Cardiac septum (tissue), 1 donor: ENCODE results near the gene SPRY2. TPM values are rescaled to one million over a fixed set of nuclear protein-coding genes. Genes with fewer than 3 reads are reported as not detected.
"Not testable (repeated sequence)": the region's sequence is repeated elsewhere in the genome, so short reads cannot be mapped to it uniquely, and the experiment has no call there.

Source experiments
- DNase-seq: peaks from one replicate; pipeline ENCODE4 v3.0.0-alpha.2; 2020; ENCODE audit warnings: low spot score
- intact Hi-C: fragments of 100-400 bp; cut with DNase I; formaldehyde crosslinking; loops from one replicate; pipeline ENCODE4 v1.14.0; 2022
- total RNA-seq: library from RNA; stranded (reverse); fragmentation: NEBNext Ultra II Directional; extraction: Animal tissue kit (Norgen Biotek cat#: 25700); gene quantifications from one replicate; pipeline ENCODE4 v1.2.1, GENCODE V29; 2021
- donor health status: DM: no; HTN: no; CAD: no.

Gene SPRY2
- total RNA-seq, 1 donor from 2014 or later: 32.8 TPM

- intact Hi-C loops: loop anchor here (10.0 kb wide), 1 partner anchor 585 kb away; no protein-coding TSS in a partner anchor
- DNase-seq: no peak
Observed at GRCh38 chr13:80359778-80360452, 19.0 kb upstream of the SPRY2 start.

GRCh38 chr13:80359414-80359777 is 18.5 kb upstream of the SPRY2 start:
- intact Hi-C loops: no loop called here
- no peak for DNase-seq

- intact Hi-C loops, DNase-seq: not testable (repeated sequence)
Observed at GRCh38 chr13:80355496-80356094, 14.7 kb upstream of the SPRY2 start.

- intact Hi-C loops: loop anchor here (10.0 kb wide), 1 partner anchor 116 kb away; no protein-coding TSS in a partner anchor
- DNase-seq: no peak
Observed at GRCh38 chr13:80348750-80349149, 7.8 kb upstream of the SPRY2 start.

- intact Hi-C loops: loop anchor here (10.0 kb wide), 1 partner anchor 116 kb away; no protein-coding TSS in a partner anchor
Observed at GRCh38 chr13:80348314-80348713, 7.4 kb upstream of the SPRY2 start.

GRCh38 chr13:80345771-80346510 is 5.0 kb upstream of the SPRY2 start:
- intact Hi-C loops: loop anchor here (10.0 kb wide), 1 partner anchor 119 kb away; no protein-coding TSS in a partner anchor
- DNase-seq: no peak

More at GRCh38 chr13:80348314-80348713, 7.4 kb upstream of the SPRY2 start:
- DNase-seq: no peak

GRCh38 chr13:80344032-80344431 is 3.1 kb upstream of the SPRY2 start:
- intact Hi-C loops: loop anchor here (5.0 to 10.0 kb wide), 4 partner anchors 121 to 707 kb away; no protein-coding TSS in a partner anchor
- DNase-seq: not testable (repeated sequence)

GRCh38 chr13:80342471-80343371 is 1.8 kb upstream of the SPRY2 start:
- peak; percentile 96 for DNase-seq
- intact Hi-C loops: loop anchor here (5.0 to 10.0 kb wide), 4 partner anchors 122 to 705 kb away; no protein-coding TSS in a partner anchor

- peak; percentile 83 for DNase-seq
- intact Hi-C loops: loop anchor here (2.0 to 10.0 kb wide), 5 partner anchors 65 to 705 kb away; no protein-coding TSS in a partner anchor
Observed at GRCh38 chr13:80341756-80342370, 937 bp upstream of the SPRY2 start.

- no peak for DNase-seq
- intact Hi-C loops: loop anchor here (2.0 to 10.0 kb wide), 5 partner anchors 64 to 703 kb away; no protein-coding TSS in a partner anchor
Observed at GRCh38 chr13:80340651-80341100, 250 bp downstream of the SPRY2 start.

GRCh38 chr13:80339912-80340650 is 845 bp downstream of the SPRY2 start:
- peak; percentile 86 for DNase-seq
- intact Hi-C loops: loop anchor here (2.0 to 10.0 kb wide), 5 partner anchors 63 to 703 kb away; no protein-coding TSS in a partner anchor

- intact Hi-C loops: no loop called here
Observed at GRCh38 chr13:80339563-80339911, 1.4 kb downstream of the SPRY2 start.

GRCh38 chr13:80338781-80339562 is 2.0 kb downstream of the SPRY2 start:
- DNase-seq: peak; percentile 90
- intact Hi-C loops: no loop called here

More at GRCh38 chr13:80339563-80339911, 1.4 kb downstream of the SPRY2 start:
- no peak for DNase-seq

GRCh38 chr13:80337288-80338081 is 3.4 kb downstream of the SPRY2 start:
- DNase-seq: no peak
- intact Hi-C loops: loop anchor here (1.0 to 2.0 kb wide), 3 partner anchors 203 to 555 kb away; no protein-coding TSS in a partner anchor

- intact Hi-C loops: loop anchor here (1.0 to 2.0 kb wide), 3 partner anchors 203 to 554 kb away; no protein-coding TSS in a partner anchor
- DNase-seq: no peak
Observed at GRCh38 chr13:80336776-80337287, 4.1 kb downstream of the SPRY2 start.

GRCh38 chr13:80336370-80336769 is 4.6 kb downstream of the SPRY2 start:
- no peak for DNase-seq
- intact Hi-C loops: loop anchor here (2.0 kb wide), 2 partner anchors 288 to 554 kb away; no protein-coding TSS in a partner anchor
